Fibroblast of mammary gland (primary cell): Measurements from ENCODE around the gene TBC1D22A.

Source experiments
- DNase-seq: peaks from one replicate; pipeline ENCODE4 v3.0.0-alpha.2; 2010; ENCODE audit warnings: low read depth
- H3K4me3 ChIP-seq: 2 replicates; pipeline ENCODE4 v1.5.1; 2011; ENCODE audit warnings: low read depth, mild to moderate bottlenecking, low read length, moderate library complexity; ENCODE audit not compliant: control insufficient read depth
- CTCF ChIP-seq: conservative IDR thresholded peaks from 2 replicates; pipeline ENCODE4 v1.5.1; 2011; ENCODE audit warnings: low read depth, low read length, inconsistent platforms; ENCODE audit not compliant: control insufficient read depth, insufficient read depth

Gene TBC1D22A

GRCh38 chr22:47157486-47158270, 395.2 kb downstream of the TBC1D22A start:
- no peak for TF ChIP-seq CTCF
- no peak overlapping the region for H3K4me3 ChIP-seq

GRCh38 chr22:47158457-47158856, 396.0 kb downstream of the TBC1D22A start:
- H3K4me3 ChIP-seq, result no peak overlapping the region
- DNase-seq, result no peak
- TF ChIP-seq CTCF, result no peak

More at GRCh38 chr22:47157486-47158270, 395.2 kb downstream of the TBC1D22A start:
- no peak for DNase-seq

GRCh38 chr22:47159592-47159991, 397.1 kb downstream of the TBC1D22A start:
- TF ChIP-seq CTCF, result no peak
- DNase-seq, result no peak

GRCh38 chr22:47160141-47160541, 397.7 kb downstream of the TBC1D22A start:
- no peak for DNase-seq
- no peak for TF ChIP-seq CTCF
- no peak overlapping the region for H3K4me3 ChIP-seq

More at GRCh38 chr22:47159592-47159991, 397.1 kb downstream of the TBC1D22A start:
- H3K4me3 ChIP-seq, result no peak overlapping the region

- H3K4me3 ChIP-seq, result no peak overlapping the region
- DNase-seq, result no peak
- TF ChIP-seq CTCF, result no peak
These were observed 398.5 kb downstream of the TBC1D22A start for GRCh38 chr22:47160781-47161520.

- no peak for TF ChIP-seq CTCF
- no peak for DNase-seq
These were observed 399.2 kb downstream of the TBC1D22A start for GRCh38 chr22:47161631-47162030.

More at GRCh38 chr22:47161631-47162030, 399.2 kb downstream of the TBC1D22A start:
- no peak overlapping the region for H3K4me3 ChIP-seq
